Osteocyte (in vitro differentiated cells): Measurements from ENCODE around the gene CCL20. TPM values are rescaled to one million over a fixed set of nuclear protein-coding genes. Genes with fewer than 3 reads are reported as not detected.
"Not testable (repeated sequence)": the region's sequence is repeated elsewhere in the genome, so short reads cannot be mapped to it uniquely, and the experiment has no call there.

Experiments used
- DNase-seq: peaks from one replicate; pipeline ENCODE4 v3.0.0; 2021; ENCODE audit warnings: mixed read lengths; ENCODE audit not compliant: unreplicated experiment; ENCODE audit errors: extremely low spot score
- H3K27ac Mint-ChIP-seq: one replicate; pipeline ENCODE4 v1.8.0; 2021; ENCODE audit warnings: mild to moderate bottlenecking, mixed read lengths; ENCODE audit not compliant: unreplicated experiment
- H3K27me3 Mint-ChIP-seq: one replicate; pipeline ENCODE4 v1.8.0; 2021; ENCODE audit warnings: mixed read lengths; ENCODE audit not compliant: unreplicated experiment
- H3K36me3 Mint-ChIP-seq: one replicate; pipeline ENCODE4 v1.8.0; 2021; ENCODE audit warnings: mixed read lengths; ENCODE audit not compliant: unreplicated experiment
- H3K4me1 Mint-ChIP-seq: one replicate; pipeline ENCODE4 v1.8.0; 2021; ENCODE audit warnings: mixed read lengths; ENCODE audit not compliant: unreplicated experiment
- H3K4me3 Mint-ChIP-seq: one replicate; pipeline ENCODE4 v1.8.0; 2021; ENCODE audit warnings: mild to moderate bottlenecking, moderate library complexity, mixed read lengths; ENCODE audit not compliant: unreplicated experiment
- H3K9me3 Mint-ChIP-seq: one replicate; pipeline ENCODE4 v1.8.0; 2021; ENCODE audit warnings: mixed read lengths; ENCODE audit not compliant: unreplicated experiment
- CTCF ChIP-seq: fragments of 200-600 bp; sonication (generic); IDR thresholded peaks from 2 replicates; pipeline ENCODE4 v1.5.0; 2021; ENCODE audit warnings: antibody characterized with exemption, mild to moderate bottlenecking, moderate library complexity
- total RNA-seq: library from RNA; stranded (reverse); gene quantifications from 2 replicates; pipeline ENCODE4 v1.2.1, GENCODE V29; 2021

CCL20 gene
- total RNA-seq, 1 donor from 2014 or later: not detected

GRCh38 chr2:227829337-227829736 lies 15.7 kb downstream of the CCL20 start:
- H3K36me3 Mint-ChIP-seq: no peaks in the 10 kb centered on the region
- no peaks in the 10 kb centered on the region for H3K27me3 Mint-ChIP-seq
- TF ChIP-seq CTCF: no peak

GRCh38 chr2:227834423-227834822 lies 20.8 kb downstream of the CCL20 start:
- Mint-ChIP-seq H3K27ac (no peak overlapping the region), H3K9me3 (peaks cover 13% of the 10 kb centered on the region), H3K36me3 (peaks cover 4% of the 10 kb centered on the region)

More at GRCh38 chr2:227829337-227829736, 15.7 kb downstream of the CCL20 start:
- no peaks in the 10 kb centered on the region for H3K4me1 Mint-ChIP-seq
- no peak for DNase-seq
- H3K27ac Mint-ChIP-seq: no peak overlapping the region
- no peaks in the 10 kb centered on the region for H3K9me3 Mint-ChIP-seq
- H3K4me3 Mint-ChIP-seq: no peak overlapping the region

GRCh38 chr2:227834916-227835650 lies 21.4 kb downstream of the CCL20 start:
- no peak for TF ChIP-seq CTCF
- no peak for DNase-seq
- Mint-ChIP-seq H3K27me3 (no peaks in the 10 kb centered on the region), H3K27ac (no peak overlapping the region), H3K4me1 (peaks cover 9% of the 10 kb centered on the region), H3K9me3 (peaks cover 13% of the 10 kb centered on the region), H3K4me3 (no peak overlapping the region), H3K36me3 (peaks cover 4% of the 10 kb centered on the region)

More at GRCh38 chr2:227834423-227834822, 20.8 kb downstream of the CCL20 start:
- H3K27me3 Mint-ChIP-seq: no peaks in the 10 kb centered on the region
- peak; percentile 27 for DNase-seq
- TF ChIP-seq CTCF: no peak
- H3K4me3 Mint-ChIP-seq: no peak overlapping the region
- peaks cover 2% of the 10 kb centered on the region for H3K4me1 Mint-ChIP-seq

- not testable (repeated sequence) for H3K4me3 Mint-ChIP-seq, H3K36me3 Mint-ChIP-seq, H3K27me3 Mint-ChIP-seq
- Mint-ChIP-seq H3K9me3 (peaks cover 17% of the 10 kb centered on the region), H3K4me1 (peaks cover 11% of the 10 kb centered on the region), H3K27ac (peak overlapping the region; percentile 15)
- DNase-seq: peak; percentile 80
These were observed 25.9 kb downstream of the CCL20 start for GRCh38 chr2:227839339-227840129.

GRCh38 chr2:227846831-227847230 lies 33.2 kb downstream of the CCL20 start:
- H3K9me3 Mint-ChIP-seq: no peaks in the 10 kb centered on the region
- H3K36me3 Mint-ChIP-seq: no peaks in the 10 kb centered on the region
- no peak for TF ChIP-seq CTCF
- no peak overlapping the region for H3K4me3 Mint-ChIP-seq
- peaks cover 17% of the 10 kb centered on the region for H3K4me1 Mint-ChIP-seq
- H3K27me3 Mint-ChIP-seq: no peaks in the 10 kb centered on the region
- DNase-seq: no peak
- H3K27ac Mint-ChIP-seq: no peak overlapping the region
